ENCODE measurements around the gene C2orf92. TPM values are rescaled to one million over a fixed set of nuclear protein-coding genes. Genes with fewer than 3 reads are reported as not detected.

C2orf92 gene
- total RNA-seq, 2 experiments from 2014 or later, result 5.9 to 11.2 TPM

DNA sequence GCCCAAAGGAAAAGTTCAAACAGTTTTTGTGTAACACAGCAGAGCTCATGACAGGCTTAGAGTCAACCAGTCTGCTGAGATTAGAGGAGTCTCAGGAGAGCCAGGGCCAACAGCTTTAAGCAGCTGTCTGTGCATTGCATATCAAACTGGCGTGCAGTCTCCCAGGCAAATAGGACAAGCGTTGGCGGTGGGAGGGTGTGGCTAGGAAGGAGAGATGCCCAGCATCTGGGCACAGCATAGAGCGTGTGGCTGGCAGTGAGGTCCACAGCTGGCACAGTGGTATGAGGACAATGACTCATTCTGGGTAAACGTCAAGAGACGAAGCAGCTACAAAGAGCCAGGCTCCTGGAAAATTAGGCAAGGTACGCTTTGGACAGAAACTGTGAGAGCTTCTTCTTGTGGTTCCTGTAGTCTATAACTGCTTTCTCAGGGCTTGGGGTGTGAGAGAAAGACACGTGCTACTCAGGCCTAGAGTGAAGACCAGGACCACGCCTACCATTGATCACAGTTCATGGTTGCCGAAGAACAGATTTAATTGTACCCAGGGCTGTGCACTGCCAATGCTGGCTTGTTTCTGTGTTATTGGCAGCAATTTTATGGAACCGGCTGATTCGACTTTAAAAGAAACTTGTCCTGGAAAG is 58.7 kb downstream of the C2orf92 start:
- peaks cover 55% of the 10 kb centered on the region for H3K36me3 ChIP-seq (ENCODE audit: insufficient read depth, low read length)
- no peak for DNase-seq (ENCODE audit: low spot score)
- ChIA-PET POLR2A (no interaction called here), CTCF (ENCODE audit: unreplicated experiment) (no interaction called here)
- no peaks in the 10 kb centered on the region for H4K20me1 ChIP-seq (ENCODE audit: insufficient read depth, low read length)
- no peak overlapping the region for H3K4me3 ChIP-seq (ENCODE audit: low read depth, low read length, poor library complexity, severe bottlenecking)
- H3K4me1 ChIP-seq (ENCODE audit: insufficient read depth, low read length, poor library complexity, severe bottlenecking), result no peaks in the 10 kb centered on the region
- H3K79me2 ChIP-seq (ENCODE audit: insufficient read depth, low read depth, low read length), result no peaks in the 10 kb centered on the region
- BruUV-seq (replicated peaks), result no TSS peak
- H3K4me2 ChIP-seq (ENCODE audit: low read length), result no peak overlapping the region
- TF ChIP-seq, protein P1, sequence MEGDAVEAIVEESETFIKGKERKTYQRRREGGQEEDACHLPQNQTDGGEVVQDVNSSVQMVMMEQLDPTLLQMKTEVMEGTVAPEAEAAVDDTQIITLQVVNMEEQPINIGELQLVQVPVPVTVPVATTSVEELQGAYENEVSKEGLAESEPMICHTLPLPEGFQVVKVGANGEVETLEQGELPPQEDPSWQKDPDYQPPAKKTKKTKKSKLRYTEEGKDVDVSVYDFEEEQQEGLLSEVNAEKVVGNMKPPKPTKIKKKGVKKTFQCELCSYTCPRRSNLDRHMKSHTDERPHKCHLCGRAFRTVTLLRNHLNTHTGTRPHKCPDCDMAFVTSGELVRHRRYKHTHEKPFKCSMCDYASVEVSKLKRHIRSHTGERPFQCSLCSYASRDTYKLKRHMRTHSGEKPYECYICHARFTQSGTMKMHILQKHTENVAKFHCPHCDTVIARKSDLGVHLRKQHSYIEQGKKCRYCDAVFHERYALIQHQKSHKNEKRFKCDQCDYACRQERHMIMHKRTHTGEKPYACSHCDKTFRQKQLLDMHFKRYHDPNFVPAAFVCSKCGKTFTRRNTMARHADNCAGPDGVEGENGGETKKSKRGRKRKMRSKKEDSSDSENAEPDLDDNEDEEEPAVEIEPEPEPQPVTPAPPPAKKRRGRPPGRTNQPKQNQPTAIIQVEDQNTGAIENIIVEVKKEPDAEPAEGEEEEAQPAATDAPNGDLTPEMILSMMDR (conservative IDR thresholded peaks at IDR 0.05; ENCODE audit: low read length), result no peak
- no peak for TF ChIP-seq EZH2phosphoT487 (IDR thresholded peaks at IDR 0.05; ENCODE audit: borderline replicate concordance, low read depth, low read length)
- no peak overlapping the region for H3K27ac ChIP-seq (ENCODE audit: low read depth, low read length, poor library complexity, severe bottlenecking)
- H3K9me2 ChIP-seq (ENCODE audit: insufficient read depth, low read length), result no peaks in the 10 kb centered on the region
- intact Hi-C loops (cut with micrococcal nuclease; ENCODE audit: unreplicated experiment), result no loop called here
- no peak overlapping the region for H2AFZ ChIP-seq (ENCODE audit: low read length)
- 0 out of 2 replicates have a peak, but pooled peaks cover 6% of the 10 kb centered on the region for H3K9me3 ChIP-seq (ENCODE audit: low read length)

- Histone ChIP-seq H3K9me3 (ENCODE audit: low read length) (0 out of 2 replicates have a peak, but pooled peaks cover 6% of the 10 kb centered on the region), H3K36me3 (ENCODE audit: insufficient read depth, low read length) (peaks cover 51% of the 10 kb centered on the region), H3K79me2 (ENCODE audit: insufficient read depth, low read depth, low read length) (no peaks in the 10 kb centered on the region), H3K27ac (ENCODE audit: low read depth, low read length, poor library complexity, severe bottlenecking) (no peak overlapping the region), H3K4me3 (ENCODE audit: low read depth, low read length, poor library complexity, severe bottlenecking) (no peak overlapping the region), H3K4me1 (ENCODE audit: insufficient read depth, low read length, poor library complexity, severe bottlenecking) (no peaks in the 10 kb centered on the region), H2AFZ (ENCODE audit: low read length) (no peak overlapping the region), H3K4me2 (ENCODE audit: low read length) (no peak overlapping the region), H4K20me1 (ENCODE audit: insufficient read depth, low read length) (no peaks in the 10 kb centered on the region), H3K9me2 (ENCODE audit: insufficient read depth, low read length) (no peaks in the 10 kb centered on the region)
- ChIA-PET CTCF (ENCODE audit: unreplicated experiment) (no interaction called here), POLR2A (interaction anchor here (0.9 kb wide), 1 partner anchor 140 kb away, joined by 5 read pairs; no protein-coding TSS in a partner anchor)
- BruUV-seq (replicated peaks), result no TSS peak
- TF ChIP-seq EZH2phosphoT487 (IDR thresholded peaks at IDR 0.05; ENCODE audit: borderline replicate concordance, low read depth, low read length), result no peak
- TF ChIP-seq, protein P1 (conservative IDR thresholded peaks at IDR 0.05; ENCODE audit: low read length), result no peak
- intact Hi-C loops (cut with micrococcal nuclease; ENCODE audit: unreplicated experiment), result no loop called here
- DNase-seq (ENCODE audit: low spot score), result no peak
Measured at GRCh38 chr2:97730245-97730644, 60.7 kb downstream of the C2orf92 start.

- Histone ChIP-seq H3K9me2 (ENCODE audit: insufficient read depth, low read length) (no peaks in the 10 kb centered on the region), H3K9me3 (ENCODE audit: low read length) (0 out of 2 replicates have a peak, but pooled peaks cover 6% of the 10 kb centered on the region), H3K36me3 (ENCODE audit: insufficient read depth, low read length) (peaks cover 41% of the 10 kb centered on the region), H2AFZ (ENCODE audit: low read length) (no peak overlapping the region), H3K4me2 (ENCODE audit: low read length) (no peak overlapping the region), H3K4me3 (ENCODE audit: low read depth, low read length, poor library complexity, severe bottlenecking) (no peak overlapping the region), H3K4me1 (ENCODE audit: insufficient read depth, low read length, poor library complexity, severe bottlenecking) (no peaks in the 10 kb centered on the region), H3K79me2 (ENCODE audit: insufficient read depth, low read depth, low read length) (no peaks in the 10 kb centered on the region), H3K27ac (ENCODE audit: low read depth, low read length, poor library complexity, severe bottlenecking) (no peak overlapping the region), H4K20me1 (ENCODE audit: insufficient read depth, low read length) (no peaks in the 10 kb centered on the region)
- intact Hi-C loops (cut with micrococcal nuclease; ENCODE audit: unreplicated experiment), result no loop called here
- BruUV-seq (replicated peaks), result no TSS peak
- TF ChIP-seq, protein P1 (conservative IDR thresholded peaks at IDR 0.05; ENCODE audit: low read length), result no peak
- TF ChIP-seq EZH2phosphoT487 (IDR thresholded peaks at IDR 0.05; ENCODE audit: borderline replicate concordance, low read depth, low read length), result no peak
- POLR2A ChIA-PET, result interaction anchor here (0.7 kb wide), 1 partner anchor 455 kb away, joined by 3 read pairs; no protein-coding TSS in a partner anchor
- CTCF ChIA-PET (ENCODE audit: unreplicated experiment), result no interaction called here
- no peak for DNase-seq (ENCODE audit: low spot score)
Measured at GRCh38 chr2:97731274-97732020, 61.9 kb downstream of the C2orf92 start.
